Endothelial cell (in vitro differentiated cells): Measurements from ENCODE around the gene R3HDM1. TPM values are rescaled to one million over a fixed set of nuclear protein-coding genes. Genes with fewer than 3 reads are reported as not detected.
"Not testable (repeated sequence)": the region's sequence is repeated elsewhere in the genome, so short reads cannot be mapped to it uniquely, and the experiment has no call there.

ENCODE experiments used
- DNase-seq: peaks from one replicate; pipeline ENCODE4 v3.0.0; 2021; ENCODE audit warnings: low spot score
- H3K27ac Mint-ChIP-seq: one replicate; pipeline ENCODE4 v1.8.0; 2021; ENCODE audit warnings: mixed read lengths, inconsistent platforms; ENCODE audit not compliant: unreplicated experiment
- H3K27me3 Mint-ChIP-seq: one replicate; pipeline ENCODE4 v1.8.0; 2021; ENCODE audit warnings: mild to moderate bottlenecking, moderate library complexity, mixed read lengths, inconsistent platforms; ENCODE audit not compliant: unreplicated experiment
- H3K36me3 Mint-ChIP-seq: one replicate; pipeline ENCODE4 v1.8.0; 2021; ENCODE audit warnings: mild to moderate bottlenecking, low read depth, mixed read lengths, inconsistent platforms; ENCODE audit not compliant: unreplicated experiment
- H3K4me1 Mint-ChIP-seq: one replicate; pipeline ENCODE4 v1.8.0; 2021; ENCODE audit warnings: mild to moderate bottlenecking, mixed read lengths, inconsistent platforms; ENCODE audit not compliant: unreplicated experiment
- H3K4me3 Mint-ChIP-seq: one replicate; pipeline ENCODE4 v1.8.0; 2021; ENCODE audit warnings: mild to moderate bottlenecking, mixed read lengths, inconsistent platforms; ENCODE audit not compliant: unreplicated experiment
- H3K9me3 Mint-ChIP-seq: one replicate; pipeline ENCODE4 v1.8.0; 2021; ENCODE audit warnings: mixed read lengths, inconsistent platforms; ENCODE audit not compliant: unreplicated experiment
- long read RNA-seq: library from polyadenylated mRNA; unstranded; transcript quantifications from one replicate; pipeline ENCODE4 v2.0.0, GENCODE V29; 2020; ENCODE audit not compliant: unreplicated experiment
- total RNA-seq: library from RNA; stranded (reverse); fragmentation: NEBNext Ultra II Directional; extraction: Animal tissue kit (Norgen Biotek cat#: 25700); gene quantifications from one replicate; pipeline ENCODE4 v1.2.1, GENCODE V29; 2021; ENCODE audit not compliant: unreplicated experiment
- TF ChIP-seq, protein P1 (sequence below): fragments of 200-600 bp; sonication (generic); IDR thresholded peaks from one replicate; pipeline ENCODE4 v1.5.0; 2021; ENCODE audit warnings: antibody characterized with exemption; ENCODE audit not compliant: unreplicated experiment

The R3HDM1 gene
- total RNA-seq: 36.1 TPM
- long read RNA-seq, partial matches to known transcripts: 3 of 5 reads
- long read RNA-seq, other reads (novel, unspliced or antisense): 2 of 5 reads

GRCh38 chr2:135531231-135532197, at the start of gene R3HDM1:
Gene R3HDM1 (plus strand): TSS chr2:135531484. CDS start chr2:135604846, 73,362 bp downstream.
- Mint-ChIP-seq H3K4me1 (peaks cover 6% of the 10 kb centered on the region), H3K36me3 (no peaks in the 10 kb centered on the region), H3K9me3 (no peaks in the 10 kb centered on the region), H3K4me3 (peak within 1 kb of the TSS; percentile 93), H3K27ac (peak within 1 kb of the TSS; percentile 53), H3K27me3 (no peaks in the 10 kb centered on the region)
- TF ChIP-seq, protein P1, sequence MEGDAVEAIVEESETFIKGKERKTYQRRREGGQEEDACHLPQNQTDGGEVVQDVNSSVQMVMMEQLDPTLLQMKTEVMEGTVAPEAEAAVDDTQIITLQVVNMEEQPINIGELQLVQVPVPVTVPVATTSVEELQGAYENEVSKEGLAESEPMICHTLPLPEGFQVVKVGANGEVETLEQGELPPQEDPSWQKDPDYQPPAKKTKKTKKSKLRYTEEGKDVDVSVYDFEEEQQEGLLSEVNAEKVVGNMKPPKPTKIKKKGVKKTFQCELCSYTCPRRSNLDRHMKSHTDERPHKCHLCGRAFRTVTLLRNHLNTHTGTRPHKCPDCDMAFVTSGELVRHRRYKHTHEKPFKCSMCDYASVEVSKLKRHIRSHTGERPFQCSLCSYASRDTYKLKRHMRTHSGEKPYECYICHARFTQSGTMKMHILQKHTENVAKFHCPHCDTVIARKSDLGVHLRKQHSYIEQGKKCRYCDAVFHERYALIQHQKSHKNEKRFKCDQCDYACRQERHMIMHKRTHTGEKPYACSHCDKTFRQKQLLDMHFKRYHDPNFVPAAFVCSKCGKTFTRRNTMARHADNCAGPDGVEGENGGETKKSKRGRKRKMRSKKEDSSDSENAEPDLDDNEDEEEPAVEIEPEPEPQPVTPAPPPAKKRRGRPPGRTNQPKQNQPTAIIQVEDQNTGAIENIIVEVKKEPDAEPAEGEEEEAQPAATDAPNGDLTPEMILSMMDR: no peak
- peak; percentile 91 for DNase-seq

DNA sequence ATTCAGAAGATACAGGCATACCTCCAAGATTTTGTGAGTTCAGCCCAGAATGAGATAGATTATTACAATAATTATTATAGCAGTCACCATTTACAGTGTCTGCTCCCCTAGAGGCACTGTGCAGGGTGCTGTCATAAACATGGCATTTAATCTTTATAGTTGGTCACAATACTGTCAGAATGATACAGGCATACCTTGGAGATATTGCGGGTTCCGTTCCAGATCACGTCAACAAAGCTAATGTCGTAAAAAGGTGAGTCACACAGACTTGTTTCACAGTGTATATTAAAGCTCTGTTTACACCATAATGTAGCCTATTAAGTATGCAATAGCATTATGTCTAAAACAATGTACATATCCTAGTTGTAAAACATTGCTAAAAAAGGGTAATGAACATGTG, 45.8 kb upstream of the R3HDM1 start:
- H3K27ac Mint-ChIP-seq: no peak overlapping the region
- no peaks in the 10 kb centered on the region for H3K4me1 Mint-ChIP-seq
- TF ChIP-seq, protein P1: no peak
- no peak overlapping the region for H3K4me3 Mint-ChIP-seq
- no peaks in the 10 kb centered on the region for H3K9me3 Mint-ChIP-seq
- H3K27me3 Mint-ChIP-seq: no peaks in the 10 kb centered on the region
- H3K36me3 Mint-ChIP-seq: peaks cover 12% of the 10 kb centered on the region
- DNase-seq: no peak

DNA sequence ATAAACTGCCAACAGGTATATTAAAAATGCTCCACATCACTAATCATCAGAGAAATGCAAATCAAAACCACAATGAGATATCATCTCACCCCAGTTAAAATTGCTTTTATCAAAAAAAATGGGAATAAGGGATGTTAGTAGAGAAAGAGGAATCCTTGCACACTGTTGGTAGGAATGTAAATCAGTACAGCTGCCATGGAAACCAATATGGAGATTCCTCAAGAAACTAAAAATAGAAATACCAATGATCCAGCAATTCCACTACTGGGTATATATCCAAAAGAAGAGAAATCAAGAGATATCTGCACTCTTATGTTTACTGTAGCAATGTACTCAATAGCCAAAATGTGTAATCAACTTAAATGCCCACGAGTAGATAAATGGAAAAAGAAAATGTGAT, 40.9 kb upstream of the R3HDM1 start:
- Mint-ChIP-seq H3K27ac (no peak overlapping the region), H3K4me3 (no peak overlapping the region), H3K9me3 (no peaks in the 10 kb centered on the region), H3K36me3 (peaks cover 8% of the 10 kb centered on the region), H3K4me1 (no peaks in the 10 kb centered on the region), H3K27me3 (no peaks in the 10 kb centered on the region)
- TF ChIP-seq, protein P1: no peak
- DNase-seq: no peak

- Mint-ChIP-seq H3K9me3 (no peaks in the 10 kb centered on the region), H3K27me3 (no peaks in the 10 kb centered on the region), H3K4me3 (no peak overlapping the region), H3K4me1 (no peaks in the 10 kb centered on the region), H3K27ac (no peak overlapping the region), H3K36me3 (peaks cover 10% of the 10 kb centered on the region)
- TF ChIP-seq, protein P1: no peak
- no peak for DNase-seq
Observed at GRCh38 chr2:135494503-135494902, 36.8 kb upstream of the R3HDM1 start.

GRCh38 chr2:135494917-135495316, 36.4 kb upstream of the R3HDM1 start:
- Mint-ChIP-seq H3K27ac (no peak overlapping the region), H3K27me3 (no peaks in the 10 kb centered on the region), H3K9me3 (no peaks in the 10 kb centered on the region), H3K4me1 (no peaks in the 10 kb centered on the region), H3K36me3 (peaks cover 14% of the 10 kb centered on the region), H3K4me3 (no peak overlapping the region)
- TF ChIP-seq, protein P1: no peak
- DNase-seq: no peak

DNA sequence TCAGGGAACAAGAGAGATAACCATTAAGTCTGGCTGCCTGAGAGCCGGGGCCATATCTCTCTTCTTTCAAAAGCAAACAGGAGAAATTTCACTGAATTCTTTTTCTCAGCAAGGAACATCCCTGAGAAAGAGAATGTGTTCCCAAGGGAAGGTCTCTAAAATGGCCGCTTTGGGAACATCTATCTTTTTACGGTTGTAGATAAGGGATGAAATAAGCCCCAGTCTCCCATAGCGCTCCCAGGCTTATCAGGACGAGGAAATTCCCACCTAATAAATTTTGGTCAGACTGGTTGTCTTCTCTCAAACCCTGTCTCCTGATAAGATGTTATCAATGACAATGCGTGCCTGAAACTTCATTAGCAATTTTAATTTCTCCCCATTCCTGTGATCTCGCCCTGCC, 32.7 kb upstream of the R3HDM1 start:
- not testable (repeated sequence) for DNase-seq, H3K27ac Mint-ChIP-seq, H3K4me1 Mint-ChIP-seq, H3K9me3 Mint-ChIP-seq, H3K27me3 Mint-ChIP-seq, H3K4me3 Mint-ChIP-seq
- peaks cover 21% of the 10 kb centered on the region for H3K36me3 Mint-ChIP-seq
